HEK293T (cell line): Measurements from ENCODE around the gene CD5L.

Experiments
- ARNT ChIP-seq: fragments of 450-650 bp; IDR thresholded peaks from 2 replicates; pipeline ENCODE4 v1.6.1; 2017; ENCODE audit warnings: mild to moderate bottlenecking
- ELF4 ChIP-seq: fragments of 450-650 bp; IDR thresholded peaks from 2 replicates; pipeline ENCODE4 v1.6.1; 2017; ENCODE audit warnings: antibody characterized with exemption
- FOXA1 ChIP-seq: fragments of 450-650 bp; IDR thresholded peaks from 2 replicates; pipeline ENCODE4 v1.6.1; 2016; ENCODE audit warnings: mild to moderate bottlenecking
- FOXK2 ChIP-seq: fragments of 450-650 bp; IDR thresholded peaks from 2 replicates; pipeline ENCODE4 v1.6.1; 2016; ENCODE audit warnings: mild to moderate bottlenecking
- FOXM1 ChIP-seq: fragments of 450-650 bp; IDR thresholded peaks from 2 replicates; pipeline ENCODE4 v1.6.1; 2017; ENCODE audit warnings: mild to moderate bottlenecking, borderline replicate concordance
- L3MBTL2 ChIP-seq: fragments of 450-650 bp; conservative IDR thresholded peaks from 2 replicates; pipeline ENCODE4 v1.6.1; 2016; ENCODE audit warnings: mild to moderate bottlenecking
- SP1 ChIP-seq: fragments of 450-650 bp; IDR thresholded peaks from 2 replicates; pipeline ENCODE4 v1.6.1; 2017
- SUZ12 ChIP-seq: fragments of 450-650 bp; IDR thresholded peaks from 2 replicates; pipeline ENCODE4 v1.6.1; 2016; ENCODE audit warnings: mild to moderate bottlenecking

- TF ChIP-seq SP1 (no peak), L3MBTL2 (no peak), FOXA1 (no peak), SUZ12 (no peak), ELF4 (no peak), FOXM1 (no peak), FOXK2 (no peak), ARNT (no peak)
Measured at GRCh38 chr1:157849229-157849875, 7.7 kb upstream of the CD5L start.
